Mesenchymal stem cell (in vitro differentiated cells and primary cell): ENCODE data around the gene GSK3B.

Source experiments
- DNase-seq: peaks from one replicate; pipeline ENCODE4 v3.0.0-alpha.2; 2013
- H2AFZ ChIP-seq: one replicate; pipeline ENCODE4 v1.6.1; 2013; ENCODE audit warnings: low read depth, mild to moderate bottlenecking, control low read depth, inconsistent platforms, low read length, moderate library complexity
- H2AK5ac ChIP-seq: 2 replicates; pipeline ENCODE4 v1.6.1; 2013; ENCODE audit warnings: low read length, moderate library complexity, mild to moderate bottlenecking, inconsistent platforms; ENCODE audit not compliant: severe bottlenecking
- H2BK120ac ChIP-seq: one replicate; pipeline ENCODE4 v1.6.1; 2013; ENCODE audit warnings: low read depth, mild to moderate bottlenecking, inconsistent platforms, low read length, moderate library complexity
- H2BK12ac ChIP-seq, 2 experiments: one replicate each; pipeline ENCODE4 v1.6.1; 2013; ENCODE audit warnings: inconsistent platforms in 2 of 2, low read length in 2 of 2, mild to moderate bottlenecking in 2 of 2, moderate library complexity in 2 of 2, control low read depth in 1 of 2
- H2BK15ac ChIP-seq: one replicate; pipeline ENCODE4 v1.6.1; 2013; ENCODE audit warnings: mild to moderate bottlenecking, low read depth, inconsistent platforms; ENCODE audit not compliant: poor library complexity, severe bottlenecking
- H2BK5ac ChIP-seq: 2 replicates; pipeline ENCODE4 v1.6.1; 2013; ENCODE audit warnings: low read depth, mild to moderate bottlenecking, low read length, control low read depth, inconsistent platforms; ENCODE audit not compliant: poor library complexity, severe bottlenecking
- H3K14ac ChIP-seq, 2 experiments: one replicate each; pipeline ENCODE4 v1.6.1; 2013; ENCODE audit warnings: inconsistent platforms in 2 of 2, low read length in 2 of 2, control low read depth in 1 of 2, mild to moderate bottlenecking in 1 of 2, moderate library complexity in 1 of 2
- H3K18ac ChIP-seq, 2 experiments: one replicate each; pipeline ENCODE4 v1.6.1; 2013; ENCODE audit warnings: inconsistent platforms in 2 of 2, low read length in 2 of 2, control low read depth in 1 of 2, low read depth in 1 of 2, mild to moderate bottlenecking in 1 of 2
- H3K23ac ChIP-seq, 2 experiments: one replicate each; pipeline ENCODE4 v1.6.1; 2013; ENCODE audit warnings: inconsistent platforms in 2 of 2, low read length in 2 of 2, mild to moderate bottlenecking in 2 of 2, moderate library complexity in 2 of 2, control low read depth in 1 of 2
- H3K27ac ChIP-seq: 2 replicates; pipeline ENCODE4 v1.5.1; 2013; ENCODE audit warnings: mild to moderate bottlenecking, moderate library complexity, low read length, control low read depth, inconsistent platforms; ENCODE audit not compliant: poor library complexity, severe bottlenecking
- H3K27me3 ChIP-seq, 2 experiments: 2 replicates each; pipeline versions ENCODE4 v1.6.1 to v1.7.0; 2013; ENCODE audit warnings: low read length in 2 of 2, mild to moderate bottlenecking in 2 of 2, moderate library complexity in 2 of 2, control low read depth in 1 of 2, inconsistent platforms in 1 of 2; ENCODE audit not compliant: control insufficient read depth in 1 of 2, insufficient read depth in 1 of 2
- H3K36me3 ChIP-seq, 2 experiments: 2 replicates each; pipeline versions ENCODE4 v1.6.1 to v1.7.0; 2013; ENCODE audit warnings: low read length in 2 of 2, control low read depth in 1 of 2, inconsistent platforms in 1 of 2, low read depth in 1 of 2, mild to moderate bottlenecking in 1 of 2; ENCODE audit not compliant: insufficient read depth in 2 of 2, control insufficient read depth in 1 of 2
- H3K4ac ChIP-seq, 2 experiments: one replicate each; pipeline ENCODE4 v1.6.1; 2013; ENCODE audit warnings: inconsistent platforms in 2 of 2, low read length in 2 of 2, mild to moderate bottlenecking in 2 of 2, moderate library complexity in 2 of 2, control low read depth in 1 of 2, low read depth in 1 of 2
- H3K4me1 ChIP-seq: 2 replicates; pipeline ENCODE4 v1.6.1; 2013; ENCODE audit warnings: low read depth, low read length, control low read depth; ENCODE audit not compliant: control insufficient read depth, insufficient read depth
- H3K4me2 ChIP-seq: 2 replicates; pipeline ENCODE4 v1.6.1; 2013; ENCODE audit warnings: low read length, mild to moderate bottlenecking, inconsistent platforms; ENCODE audit not compliant: poor library complexity, severe bottlenecking
- H3K4me3 ChIP-seq, 2 experiments: 2 replicates each; pipeline versions ENCODE4 v1.5.1 to v1.7.0; 2013; ENCODE audit warnings: low read length in 2 of 2, mild to moderate bottlenecking in 2 of 2, control low read depth in 1 of 2, low read depth in 1 of 2; ENCODE audit not compliant: insufficient read depth in 1 of 2
- H3K79me1 ChIP-seq: replicated peaks from 2 replicates; pipeline ENCODE4 v1.6.1; 2013; ENCODE audit warnings: mild to moderate bottlenecking, control low read depth, low read length, inconsistent platforms; ENCODE audit not compliant: poor library complexity, severe bottlenecking
- H3K9ac ChIP-seq: 2 replicates; pipeline ENCODE4 v1.7.0; 2013; ENCODE audit warnings: mild to moderate bottlenecking, low read length, moderate library complexity
- H3K9me3 ChIP-seq: 2 replicates; pipeline ENCODE4 v1.7.0; 2013; ENCODE audit warnings: mild to moderate bottlenecking, low read length; ENCODE audit not compliant: control insufficient read depth
- H4K8ac ChIP-seq: one replicate; pipeline ENCODE4 v1.6.1; 2013; ENCODE audit warnings: inconsistent platforms, mild to moderate bottlenecking, low read length, moderate library complexity
- H4K91ac ChIP-seq: one replicate; pipeline ENCODE4 v1.6.1; 2013; ENCODE audit warnings: mild to moderate bottlenecking, low read length, inconsistent platforms
- WGBS: methylation state at CpG from one replicate; pipeline ENCODE4 v1.1.7; 2013; ENCODE audit warnings: mixed read lengths; 5-methylcytosine and 5-hydroxymethylcytosine counted together

The GSK3B gene

GRCh38 chr3:120093119-120093910 is 932 bp downstream of the GSK3B start:
- H3K9me3 ChIP-seq: no peaks in the 10 kb centered on the region
- H2AFZ ChIP-seq: no peak overlapping the region
- peak overlapping the region; percentile 99 for H2BK15ac ChIP-seq
- H4K8ac ChIP-seq: no peak overlapping the region
- peak overlapping the region; percentile 81 for H3K27ac ChIP-seq
- H3K4me1 ChIP-seq: peaks cover 3% of the 10 kb centered on the region
- H3K4me3 ChIP-seq: peak overlapping the region; percentile 91
- peak; percentile 93 for DNase-seq
- H3K4me2 ChIP-seq: peak overlapping the region; percentile 18
- no peak overlapping the region for H3K4ac ChIP-seq
- peak overlapping the region; percentile 97 for H2BK120ac ChIP-seq
- WGBS: 0% methylated on average over 10 of the region's 22 CpGs
- H3K18ac ChIP-seq: peak overlapping the region in 1 of 2 experiments; percentile 100
- no peak overlapping the region for H2AK5ac ChIP-seq
- no peak overlapping the region for H4K91ac ChIP-seq
- H3K14ac ChIP-seq: peak overlapping the region in 1 of 2 experiments; percentile 36
- H2BK5ac ChIP-seq: peak overlapping the region; percentile 95
- peak overlapping the region; percentile 100 for H3K9ac ChIP-seq
- H3K79me1 ChIP-seq: peaks cover 3% of the 10 kb centered on the region
- no peak overlapping the region for H3K23ac ChIP-seq
- no peaks in the 10 kb centered on the region for H3K27me3 ChIP-seq
- peaks cover 1 to 3% of the 10 kb centered on the region in 2 experiments for H3K36me3 ChIP-seq
- no peak overlapping the region for H2BK12ac ChIP-seq

DNA sequence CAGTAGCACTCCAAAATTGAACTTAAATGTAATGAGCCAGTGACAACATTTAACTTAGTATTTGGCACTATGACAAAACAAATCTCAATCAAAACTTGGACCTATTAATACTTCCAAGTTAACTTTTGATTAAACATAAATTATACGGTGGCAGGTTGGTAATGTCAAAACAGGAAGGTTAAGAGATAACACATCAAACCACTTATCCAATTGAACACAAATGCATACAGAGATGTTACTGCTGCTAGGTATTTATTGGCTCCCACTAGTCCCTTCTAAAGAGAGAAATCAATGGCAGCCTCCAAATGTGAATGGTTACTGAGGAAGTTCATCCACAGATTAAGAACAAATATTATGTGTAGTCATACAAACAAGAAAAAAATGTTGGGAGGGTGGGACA is 1.8 kb downstream of the GSK3B start:
- Histone ChIP-seq H2BK15ac (no peak overlapping the region), H3K9ac (peak overlapping the region; percentile 100), H4K8ac (no peak overlapping the region), H3K23ac (no peak overlapping the region), H2AFZ (no peak overlapping the region), H3K36me3 (no peaks in the 10 kb centered on the region), H3K4me2 (peak overlapping the region; percentile 61), H3K27me3 (no peaks in the 10 kb centered on the region), H3K4ac (no peak overlapping the region), H2AK5ac (no peak overlapping the region), H2BK12ac (no peak overlapping the region), H4K91ac (no peak overlapping the region), H3K4me1 (peaks cover 3% of the 10 kb centered on the region), H3K9me3 (no peaks in the 10 kb centered on the region), H3K4me3 (peak overlapping the region in 1 of 2 experiments; percentile 91), H2BK120ac (no peak overlapping the region), H2BK5ac (no peak overlapping the region), H3K27ac (no peak overlapping the region), H3K14ac (no peak overlapping the region), H3K79me1 (peaks cover 2% of the 10 kb centered on the region), H3K18ac (no peak overlapping the region)
- DNase-seq: no peak
- no CpG with 5 or more reads among the region's 1 CpG for WGBS

- 46% methylated on average over 1 of the region's 1 CpG for WGBS
- Histone ChIP-seq H2BK15ac (no peak overlapping the region), H3K4me1 (peaks cover 5% of the 10 kb centered on the region), H2BK5ac (no peak overlapping the region), H3K4me2 (peak overlapping the region; percentile 28), H2BK120ac (no peak overlapping the region), H4K8ac (no peak overlapping the region), H2AFZ (no peak overlapping the region), H2BK12ac (no peak overlapping the region), H3K14ac (no peak overlapping the region), H3K4me3 (peak overlapping the region in 1 of 2 experiments; percentile 91), H3K36me3 (no peaks in the 10 kb centered on the region), H3K27me3 (no peaks in the 10 kb centered on the region), H3K23ac (no peak overlapping the region), H3K9me3 (no peaks in the 10 kb centered on the region), H3K9ac (peak overlapping the region; percentile 100), H3K79me1 (no peaks in the 10 kb centered on the region), H4K91ac (no peak overlapping the region), H3K27ac (no peak overlapping the region), H3K18ac (no peak overlapping the region), H3K4ac (no peak overlapping the region), H2AK5ac (no peak overlapping the region)
- no peak for DNase-seq
Observed at GRCh38 chr3:120090422-120090821, 3.8 kb downstream of the GSK3B start.

- no peak overlapping the region for H2BK120ac ChIP-seq
- no peaks in the 10 kb centered on the region for H3K9me3 ChIP-seq
- H2AK5ac ChIP-seq: no peak overlapping the region
- no peak overlapping the region for H3K4ac ChIP-seq
- DNase-seq: no peak
- peaks cover 6% of the 10 kb centered on the region for H3K4me1 ChIP-seq
- no peak overlapping the region for H2BK12ac ChIP-seq
- no peak overlapping the region for H3K14ac ChIP-seq
- H4K91ac ChIP-seq: no peak overlapping the region
- no peak overlapping the region for H3K23ac ChIP-seq
- WGBS: 94% methylated on average over 3 of the region's 4 CpGs
- no peak overlapping the region for H3K18ac ChIP-seq
- H3K79me1 ChIP-seq: no peaks in the 10 kb centered on the region
- H3K27me3 ChIP-seq: no peaks in the 10 kb centered on the region
- no peaks in the 10 kb centered on the region for H3K36me3 ChIP-seq
- H2BK5ac ChIP-seq: no peak overlapping the region
- H3K9ac ChIP-seq: peak overlapping the region; percentile 100
- H3K4me3 ChIP-seq: peak overlapping the region in 1 of 2 experiments; percentile 91
- no peak overlapping the region for H3K27ac ChIP-seq
- H2AFZ ChIP-seq: no peak overlapping the region
- no peak overlapping the region for H2BK15ac ChIP-seq
- H3K4me2 ChIP-seq: no peak overlapping the region
- H4K8ac ChIP-seq: no peak overlapping the region
Observed at GRCh38 chr3:120089089-120089488, 5.2 kb downstream of the GSK3B start.
